Calu3 (cell line): ENCODE data around the gene SH3RF3. TPM values are rescaled to one million over a fixed set of nuclear protein-coding genes. Genes with fewer than 3 reads are reported as not detected.

Source experiments
- BruUV-seq: library from RNA; stranded (reverse); fragments of 400-500 nt; replicated peaks from 2 replicates; lab custom pipeline; 2021; lab: Mats Ljungman, UMichigan
- CTCF ChIA-PET: fragments of 300-600 bp; sonication (Branson Sonifier 250); formaldehyde crosslinking; loops from one replicate; lab custom pipeline; 2022; ENCODE audit warnings: antibody characterized with exemption; lab: Charles Lee
- DNase-seq: peaks from one replicate; pipeline ENCODE4 v3.0.0; 2022
- H3K27ac Mint-ChIP-seq: one replicate; pipeline ENCODE4 v1.8.0; 2022; ENCODE audit warnings: mixed read lengths; ENCODE audit not compliant: unreplicated experiment
- H3K27me3 Mint-ChIP-seq: one replicate; pipeline ENCODE4 v1.8.0; 2022; ENCODE audit warnings: mixed read lengths; ENCODE audit not compliant: unreplicated experiment
- H3K36me3 Mint-ChIP-seq: one replicate; pipeline ENCODE4 v1.8.0; 2022; ENCODE audit warnings: mild to moderate bottlenecking, moderate library complexity, mixed read lengths; ENCODE audit not compliant: insufficient read depth, unreplicated experiment
- H3K4me1 Mint-ChIP-seq: one replicate; pipeline ENCODE4 v1.8.0; 2022; ENCODE audit warnings: mild to moderate bottlenecking, low read depth, mixed read lengths; ENCODE audit not compliant: unreplicated experiment
- H3K4me3 Mint-ChIP-seq: one replicate; pipeline ENCODE4 v1.8.0; 2022; ENCODE audit warnings: mild to moderate bottlenecking, low read depth, moderate library complexity, mixed read lengths; ENCODE audit not compliant: unreplicated experiment
- H3K9me3 Mint-ChIP-seq: one replicate; pipeline ENCODE4 v1.8.0; 2022; ENCODE audit warnings: low read depth, mixed read lengths; ENCODE audit not compliant: unreplicated experiment
- CTCF ChIP-seq: fragments of 200-600 bp; IDR thresholded peaks from one replicate; pipeline ENCODE4 v1.8.0; 2022; ENCODE audit warnings: antibody characterized with exemption; ENCODE audit not compliant: unreplicated experiment
- intact Hi-C: fragments of 100-400 bp; cut with micrococcal nuclease; formaldehyde crosslinking; loops from one replicate; pipeline ENCODE4 v1.10.0; 2022; ENCODE audit not compliant: unreplicated experiment
- total RNA-seq: library from RNA; stranded (reverse); gene quantifications from 2 replicates; pipeline ENCODE4 v1.2.3, GENCODE V29; 2022

The SH3RF3 gene
- total RNA-seq, 1 experiment from 2014 or later, result 0.17 TPM

DNA sequence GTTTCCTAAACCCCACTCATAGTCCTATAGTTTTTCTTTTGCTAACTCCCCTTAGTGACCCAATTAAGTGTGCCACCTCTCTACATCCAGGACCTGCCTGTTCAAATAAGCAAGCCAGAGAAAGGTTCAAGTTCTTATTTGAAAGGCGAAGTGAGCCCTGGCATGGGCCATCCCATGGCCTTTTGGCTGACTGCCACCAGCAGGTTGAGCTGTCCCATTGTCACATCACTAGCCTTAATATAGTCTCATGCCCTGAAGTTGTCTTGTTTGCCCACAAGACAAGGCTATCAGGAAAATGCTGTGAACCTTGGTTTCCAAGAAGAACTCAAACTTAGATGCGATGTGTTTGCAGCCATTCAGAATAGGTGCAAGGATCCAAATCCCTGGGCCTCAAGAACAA is 158.8 kb downstream of the SH3RF3 start:
- no peaks in the 10 kb centered on the region for H3K4me1 Mint-ChIP-seq

DNA sequence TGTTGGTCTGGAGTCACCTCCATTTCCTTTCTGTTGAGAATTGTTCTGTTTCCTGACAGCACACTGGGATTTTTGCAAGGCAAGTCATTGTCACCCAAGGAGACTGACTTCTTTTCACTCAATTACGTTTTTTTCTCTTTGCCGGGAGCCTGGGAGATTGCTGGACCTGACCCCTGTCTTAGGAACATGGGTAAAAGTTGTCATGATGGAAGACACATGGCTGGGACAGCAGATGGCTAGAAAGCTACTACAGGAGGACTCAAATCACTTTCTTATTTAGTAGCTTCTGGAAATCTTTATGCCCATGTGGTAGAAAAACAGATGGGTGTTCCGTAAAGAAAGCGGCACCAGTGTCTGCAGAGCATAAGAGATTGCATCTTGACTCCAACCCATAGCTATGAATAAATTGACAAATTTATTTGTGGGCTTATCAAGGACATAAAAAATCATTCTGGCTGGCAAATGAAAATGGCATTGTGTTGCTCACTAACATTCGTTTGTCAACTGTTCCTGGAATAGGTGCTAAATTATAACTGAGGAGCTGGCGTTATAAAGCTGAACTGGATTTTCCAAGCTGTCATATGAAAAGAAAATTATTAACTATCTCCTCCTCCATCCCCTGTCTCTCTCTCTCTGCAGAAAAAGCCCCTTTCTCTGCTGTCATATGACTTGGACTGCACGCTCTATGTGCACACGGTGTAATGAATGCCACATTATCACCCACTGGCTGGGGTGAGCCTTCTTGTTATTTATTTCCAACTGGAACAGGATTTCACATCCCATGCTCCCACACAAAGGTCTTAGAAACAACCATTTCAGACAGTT is 159.8 kb downstream of the SH3RF3 start:
- DNase-seq, result no peak
- CTCF ChIA-PET, result no interaction called here
- H3K36me3 Mint-ChIP-seq, result no peaks in the 10 kb centered on the region
- H3K27me3 Mint-ChIP-seq, result peaks cover 100% of the 10 kb centered on the region
- no peaks in the 10 kb centered on the region for H3K9me3 Mint-ChIP-seq
- no peak overlapping the region for H3K4me3 Mint-ChIP-seq
- no peak overlapping the region for H3K27ac Mint-ChIP-seq
- no peak for TF ChIP-seq CTCF
- intact Hi-C loops, result no loop called here
- no peaks in the 10 kb centered on the region for H3K4me1 Mint-ChIP-seq
- no TSS peak for BruUV-seq

More for the DNA sequence above, 158.8 kb downstream of the SH3RF3 start:
- no peak for DNase-seq
- H3K27ac Mint-ChIP-seq, result no peak overlapping the region
- intact Hi-C loops, result no loop called here
- no TSS peak for BruUV-seq
- H3K27me3 Mint-ChIP-seq, result peaks cover 100% of the 10 kb centered on the region
- H3K9me3 Mint-ChIP-seq, result no peaks in the 10 kb centered on the region
- no peaks in the 10 kb centered on the region for H3K36me3 Mint-ChIP-seq
- CTCF ChIA-PET, result no interaction called here
- no peak overlapping the region for H3K4me3 Mint-ChIP-seq
- no peak for TF ChIP-seq CTCF

DNA sequence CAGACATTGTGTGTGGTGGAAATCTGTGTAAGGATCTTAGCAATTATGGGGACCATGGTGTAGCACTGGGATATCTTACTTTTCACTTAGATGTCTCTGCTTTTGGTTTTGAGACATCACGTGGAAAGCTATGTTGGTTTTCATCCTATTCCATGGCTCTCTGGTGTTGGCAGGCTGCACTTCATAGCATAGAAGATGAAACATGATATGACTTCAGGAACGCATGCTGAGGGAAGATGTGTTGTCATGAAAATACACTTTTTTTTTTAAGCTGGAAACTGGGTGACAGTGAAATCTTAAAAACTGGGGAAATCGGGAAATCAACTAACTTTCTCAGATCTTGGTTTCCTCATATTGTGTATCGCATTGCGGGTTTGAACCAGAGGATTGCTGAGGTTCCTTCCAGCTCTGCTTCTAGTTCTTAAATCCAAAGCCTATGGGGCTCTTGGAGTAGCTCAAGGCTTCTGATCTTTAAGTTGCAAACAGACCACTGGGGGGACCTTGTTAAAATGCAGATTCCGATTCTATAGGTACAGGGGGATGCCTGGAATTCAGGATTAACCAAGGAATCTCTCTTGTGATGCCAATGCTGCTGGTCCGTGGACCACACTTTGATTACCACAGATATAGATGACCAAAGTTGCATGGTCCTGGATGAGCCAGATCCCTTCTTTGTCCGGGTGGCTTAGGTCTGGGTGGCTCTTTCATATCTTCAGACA is 160.7 kb downstream of the SH3RF3 start:
- BruUV-seq, result no TSS peak
- H3K4me1 Mint-ChIP-seq, result no peaks in the 10 kb centered on the region
- CTCF ChIA-PET, result no interaction called here

More for the DNA sequence above, 160.7 kb downstream of the SH3RF3 start:
- intact Hi-C loops, result no loop called here
- H3K4me3 Mint-ChIP-seq, result no peak overlapping the region
- DNase-seq, result no peak
- no peak for TF ChIP-seq CTCF
- no peaks in the 10 kb centered on the region for H3K36me3 Mint-ChIP-seq
- H3K27me3 Mint-ChIP-seq, result peaks cover 100% of the 10 kb centered on the region
- peaks cover 2% of the 10 kb centered on the region for H3K9me3 Mint-ChIP-seq
- no peak overlapping the region for H3K27ac Mint-ChIP-seq
